SK-N-SH (cell line): ENCODE data around the gene ANK2. TPM values are rescaled to one million over a fixed set of nuclear protein-coding genes. Genes with fewer than 3 reads are reported as not detected.

Source experiments
- CTCF ChIA-PET: fragments of 300-600, 350-600 bp; formaldehyde crosslinking; extraction: SDS; loops from one replicate; lab custom pipeline; 2021; lab: Yijun Ruan, JAX
- POLR2A ChIA-PET: fragments of 350-600 bp; sonication (Branson Sonifier 250); formaldehyde crosslinking; extraction: SDS; loops from one replicate; lab custom pipeline; 2020; ENCODE audit warnings: antibody characterized with exemption, inconsistent platforms; lab: Yijun Ruan, JAX
- DNase-seq: peaks from one replicate; pipeline ENCODE4 v3.0.0; 2012
- H2AFZ ChIP-seq: fragments of 200-600 bp; sonication (generic); 2 replicates; pipeline ENCODE4 v1.8.1; 2016; ENCODE audit warnings: antibody characterized with exemption, mild to moderate bottlenecking, low read depth
- H3F3A ChIP-seq: fragments of 200-600 bp; sonication (generic); replicated peaks from 2 replicates; pipeline ENCODE3; 2016; ENCODE audit warnings: antibody characterized with exemption, mild to moderate bottlenecking; ENCODE audit not compliant: insufficient read depth
- H3K27ac ChIP-seq, 2 experiments: fragments of 200-500 bp in 1 of 2; fragments of 200-600 bp in 1 of 2; sonication (Bioruptor generic) in 1 of 2; sonication (generic), shearing (Covaris generic) in 1 of 2; 2 replicates each; pipeline versions ENCODE4 v1.5.1 to v1.6.1; 2014 to 2016; ENCODE audit warnings: low read depth in 2 of 2, inconsistent platforms in 1 of 2, low read length in 1 of 2, mild to moderate bottlenecking in 1 of 2, mixed read lengths in 1 of 2
- H3K27me3 ChIP-seq: fragments of 200-600 bp; sonication (generic), shearing (Covaris generic); 2 replicates; pipeline ENCODE4 v1.6.1; 2016; ENCODE audit warnings: mixed run types; ENCODE audit not compliant: insufficient read depth
- H3K36me3 ChIP-seq, 2 experiments: fragments of 200-500 bp in 1 of 2; fragments of 200-600 bp in 1 of 2; sonication (Bioruptor generic) in 1 of 2; sonication (generic) in 1 of 2; replicated peaks in 1 of 2; 2 replicates each; pipeline versions ENCODE3 to v1.5.1; 2014 to 2016; ENCODE audit warnings: low read length in 1 of 2, mild to moderate bottlenecking in 1 of 2; ENCODE audit not compliant: insufficient read depth in 2 of 2, control insufficient read depth in 1 of 2
- H3K4me1 ChIP-seq, 2 experiments: fragments of 200-500 bp in 1 of 2; fragments of 200-600 bp in 1 of 2; sonication (Bioruptor generic) in 1 of 2; sonication (generic), shearing (Covaris generic) in 1 of 2; 2 replicates each; pipeline versions ENCODE4 v1.5.1 to v1.6.1; 2014 to 2016; ENCODE audit warnings: low read depth in 1 of 2, low read length in 1 of 2, mixed run types in 1 of 2; ENCODE audit not compliant: insufficient read depth in 2 of 2, control insufficient read depth in 1 of 2
- H3K4me2 ChIP-seq: fragments of 200-600 bp; sonication (generic), shearing (Covaris generic); 2 replicates; pipeline ENCODE4 v1.6.1; 2017; ENCODE audit warnings: mixed run types
- H3K4me3 ChIP-seq, 2 experiments: fragments of 200-500 bp in 1 of 2; fragments of 200-600 bp in 1 of 2; sonication (Bioruptor generic) in 1 of 2; sonication (generic), shearing (Covaris generic) in 1 of 2; 2 replicates each; pipeline versions ENCODE4 v1.5.1 to v1.8.1; 2014 to 2016; ENCODE audit warnings: low read depth in 2 of 2, inconsistent platforms in 1 of 2, low read length in 1 of 2, mild to moderate bottlenecking in 1 of 2, mixed read lengths in 1 of 2, moderate library complexity in 1 of 2
- H3K79me2 ChIP-seq: fragments of 200-600 bp; sonication (generic); 2 replicates; pipeline ENCODE4 v1.8.1; 2017; ENCODE audit warnings: mild to moderate bottlenecking; ENCODE audit not compliant: insufficient read depth
- H3K9ac ChIP-seq: fragments of 200-600 bp; sonication (generic); 2 replicates; pipeline ENCODE4 v1.6.1; 2017; ENCODE audit warnings: mixed run types
- H3K9me2 ChIP-seq: fragments of 200-600 bp; sonication (generic); 2 replicates; pipeline ENCODE4 v1.6.1; 2017; ENCODE audit warnings: mixed run types
- H3K9me3 ChIP-seq: fragments of 200-600 bp; sonication (generic); 2 replicates; pipeline ENCODE4 v1.6.1; 2017; ENCODE audit warnings: mixed run types, mild to moderate bottlenecking, moderate library complexity
- H4K20me1 ChIP-seq: fragments of 200-600 bp; sonication (generic); 2 replicates; pipeline ENCODE4 v1.6.1; 2017; ENCODE audit warnings: mild to moderate bottlenecking, mixed run types; ENCODE audit not compliant: insufficient read depth
- CHD2 ChIP-seq: fragments of 150-350 bp; IDR thresholded peaks from 2 replicates; pipeline ENCODE4 v1.6.1; 2018; ENCODE audit warnings: low read length; ENCODE audit not compliant: partially characterized antibody
- CTCF ChIP-seq: fragments of 200-600 bp; sonication (generic); IDR thresholded peaks from 2 replicates; pipeline ENCODE4 v1.6.1; 2017; ENCODE audit warnings: antibody characterized with exemption, mild to moderate bottlenecking, moderate library complexity
- EZH2phosphoT487 ChIP-seq: fragments of 200-600 bp; sonication (generic); IDR thresholded peaks from 2 replicates; pipeline ENCODE4 v1.6.1; 2017; ENCODE audit warnings: low read depth, mixed run types, mild to moderate bottlenecking, antibody characterized with exemption, moderate library complexity, borderline replicate concordance
- FOSL2 ChIP-seq: IDR thresholded peaks from 2 replicates; pipeline ENCODE4 v1.4.0; 2012; ENCODE audit warnings: low read depth, mild to moderate bottlenecking, moderate library complexity, borderline replicate concordance
- FOXM1 ChIP-seq: IDR thresholded peaks from 2 replicates; pipeline ENCODE4 v1.4.0; 2012; ENCODE audit warnings: low read depth, mild to moderate bottlenecking
- IRF3 ChIP-seq: fragments of 150-350 bp; IDR thresholded peaks from 2 replicates; pipeline ENCODE4 v1.6.1; 2016; ENCODE audit warnings: mild to moderate bottlenecking, low read depth, low read length
- JUND ChIP-seq: IDR thresholded peaks from 2 replicates; pipeline ENCODE4 v1.4.0; 2012
- MAX ChIP-seq: IDR thresholded peaks from 2 replicates; pipeline ENCODE4 v1.4.0; 2012; ENCODE audit warnings: low read depth
- MEF2A ChIP-seq: IDR thresholded peaks from 2 replicates; pipeline ENCODE4 v1.4.0; 2012; ENCODE audit warnings: low read depth, borderline replicate concordance
- NFIC ChIP-seq: IDR thresholded peaks from 2 replicates; pipeline ENCODE4 v1.4.0; 2012; ENCODE audit warnings: borderline replicate concordance
- RCOR1 ChIP-seq: fragments of 150-350 bp; IDR thresholded peaks from 2 replicates; pipeline ENCODE4 v1.6.1; 2017; ENCODE audit warnings: antibody characterized with exemption, low read length
- RFX5 ChIP-seq: IDR thresholded peaks from 2 replicates; pipeline ENCODE4 v1.6.1; 2012; ENCODE audit warnings: mild to moderate bottlenecking, improper control_type of control experiment, low read length
- RXRA ChIP-seq: IDR thresholded peaks from 2 replicates; pipeline ENCODE4 v1.4.0; 2012; ENCODE audit warnings: low read depth, mild to moderate bottlenecking, borderline replicate concordance
- SMC3 ChIP-seq: IDR thresholded peaks from 2 replicates; pipeline ENCODE4 v1.6.1; 2012; ENCODE audit warnings: low read depth, low read length, improper control_type of control experiment
- TCF12 ChIP-seq: IDR thresholded peaks from 2 replicates; pipeline ENCODE4 v1.4.0; 2012
- YY1 ChIP-seq: IDR thresholded peaks from 2 replicates; pipeline ENCODE4 v1.4.0; 2012; ENCODE audit warnings: low read depth, mild to moderate bottlenecking
- ZBTB33 ChIP-seq: IDR thresholded peaks from 2 replicates; pipeline ENCODE4 v1.4.0; 2012; ENCODE audit warnings: low read depth, borderline replicate concordance
- WGBS: methylation state at CpG from one replicate; pipeline ENCODE4 v1.1.6; 2017; ENCODE audit warnings: low lambda C conversion rate; 5-methylcytosine and 5-hydroxymethylcytosine counted together
- polyA plus RNA-seq, 3 experiments: library from polyadenylated mRNA; depleted of rRNA; stranded (reverse); fragments of >200 nt; gene quantifications; 2 replicates each; pipeline ENCODE4 v1.2.3, GENCODE V29; 2012
- TF ChIP-seq, protein P1 (sequence below): IDR thresholded peaks from 2 replicates; pipeline ENCODE4 v1.4.0; 2012; ENCODE audit warnings: low read depth, borderline replicate concordance

Gene ANK2
- polyA plus RNA-seq, 1 of the 3 experiments (the other 2 are of a cell fraction) = 0.69 TPM

- Histone ChIP-seq H3K4me2 (no peak overlapping the region), H4K20me1 (no peaks in the 10 kb centered on the region), H3K4me3 (no peak overlapping the region), H3K27ac (no peak overlapping the region), H3K9ac (no peak overlapping the region), H3K9me3 (no peaks in the 10 kb centered on the region), H2AFZ (no peak overlapping the region), H3K36me3 (no peaks in the 10 kb centered on the region), H3F3A (no peaks in the 10 kb centered on the region), H3K9me2 (no peaks in the 10 kb centered on the region), H3K4me1 (no peaks in the 10 kb centered on the region), H3K79me2 (no peaks in the 10 kb centered on the region), H3K27me3 (no peaks in the 10 kb centered on the region)
- no peak for TF ChIP-seq SMC3
- no peak for TF ChIP-seq CHD2
- no peak for TF ChIP-seq ZBTB33
- no peak for TF ChIP-seq YY1
- TF ChIP-seq, protein P1, sequence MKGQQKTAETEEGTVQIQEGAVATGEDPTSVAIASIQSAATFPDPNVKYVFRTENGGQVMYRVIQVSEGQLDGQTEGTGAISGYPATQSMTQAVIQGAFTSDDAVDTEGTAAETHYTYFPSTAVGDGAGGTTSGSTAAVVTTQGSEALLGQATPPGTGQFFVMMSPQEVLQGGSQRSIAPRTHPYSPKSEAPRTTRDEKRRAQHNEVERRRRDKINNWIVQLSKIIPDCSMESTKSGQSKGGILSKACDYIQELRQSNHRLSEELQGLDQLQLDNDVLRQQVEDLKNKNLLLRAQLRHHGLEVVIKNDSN = no peak
- no peak for TF ChIP-seq NFIC
- TF ChIP-seq JUND = no peak
- TF ChIP-seq EZH2phosphoT487 = no peak
- TF ChIP-seq RXRA = no peak
- no peak for TF ChIP-seq MEF2A
- TF ChIP-seq FOXM1 = no peak
- no peak for TF ChIP-seq MAX
- no peak for TF ChIP-seq IRF3
- no peak for TF ChIP-seq FOSL2
- no peak; the same call in 1 of the 2 replicates for TF ChIP-seq CTCF
- no peak for TF ChIP-seq TCF12
- no peak for TF ChIP-seq RCOR1
- no peak for TF ChIP-seq RFX5
- DNase-seq = no peak
- POLR2A ChIA-PET = no interaction called here
- WGBS = 65% methylated on average over 5 of the region's 5 CpGs
- CTCF ChIA-PET = no interaction called here
Observed at GRCh38 chr4:113358784-113359183, 309.3 kb downstream of the ANK2 start.
